Right hindlimb (tissue), 1 donor: ENCODE measurements around the gene RALY.

Experiments
- DNase-seq: peaks from one replicate; pipeline ENCODE4 v3.0.0-alpha.2; 2018

Gene RALY

DNA sequence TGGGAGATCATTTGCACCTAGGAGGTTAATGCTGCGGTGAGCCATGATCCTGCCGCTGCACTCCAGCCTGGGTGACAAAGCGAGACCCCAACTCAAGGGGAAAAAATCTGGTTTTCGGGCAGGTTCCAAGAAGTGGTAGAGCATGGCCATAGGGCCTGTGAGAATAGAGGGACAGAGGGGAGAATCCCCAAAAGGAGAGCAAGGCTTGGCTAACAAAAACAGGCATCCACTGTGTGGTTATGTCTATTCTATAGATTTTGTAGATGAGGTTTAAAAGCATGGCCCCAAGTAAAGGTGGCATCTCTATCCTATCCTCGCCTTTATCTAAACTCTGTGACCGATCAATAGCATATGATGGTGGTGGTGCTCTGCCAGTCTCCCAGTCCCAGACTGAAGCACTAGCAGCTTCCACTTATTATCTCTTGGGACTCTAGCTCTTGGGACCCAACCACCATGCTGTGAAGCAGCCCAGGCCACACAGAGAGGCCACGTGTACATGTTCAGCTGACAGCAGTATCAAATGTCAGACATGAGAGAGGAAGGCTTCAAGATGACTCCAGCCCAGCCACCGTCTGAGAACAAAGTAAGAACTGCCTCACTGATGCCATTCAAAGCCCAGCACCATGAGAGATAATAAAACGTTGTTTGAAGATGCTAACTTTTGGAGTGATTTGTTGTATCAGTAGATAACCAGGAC is 90.7 kb downstream of the RALY start:
- DNase-seq: no peak

DNA sequence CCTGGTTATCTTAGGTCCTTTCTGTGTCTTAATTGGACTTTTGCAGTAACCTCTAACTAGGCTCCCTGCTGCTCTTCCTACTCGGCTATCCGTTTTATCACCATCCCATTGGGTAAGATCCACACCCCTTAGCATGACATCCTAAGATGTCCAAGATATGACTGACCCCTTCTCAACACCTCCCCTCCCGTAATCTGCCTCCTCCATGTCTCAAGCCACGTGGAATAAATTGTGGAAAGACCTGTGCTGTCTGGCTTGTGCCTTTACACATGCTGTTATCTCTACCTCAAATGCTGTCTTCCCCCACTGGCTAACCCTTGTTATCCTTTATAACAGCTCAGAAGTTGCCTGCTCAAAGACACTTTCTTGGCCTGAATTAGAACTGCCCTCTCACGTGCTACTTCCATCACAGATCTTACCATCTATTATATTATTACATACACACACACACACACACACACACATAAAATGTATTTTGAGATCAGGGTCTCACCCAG is 91.9 kb downstream of the RALY start:
- no peak for DNase-seq

DNA sequence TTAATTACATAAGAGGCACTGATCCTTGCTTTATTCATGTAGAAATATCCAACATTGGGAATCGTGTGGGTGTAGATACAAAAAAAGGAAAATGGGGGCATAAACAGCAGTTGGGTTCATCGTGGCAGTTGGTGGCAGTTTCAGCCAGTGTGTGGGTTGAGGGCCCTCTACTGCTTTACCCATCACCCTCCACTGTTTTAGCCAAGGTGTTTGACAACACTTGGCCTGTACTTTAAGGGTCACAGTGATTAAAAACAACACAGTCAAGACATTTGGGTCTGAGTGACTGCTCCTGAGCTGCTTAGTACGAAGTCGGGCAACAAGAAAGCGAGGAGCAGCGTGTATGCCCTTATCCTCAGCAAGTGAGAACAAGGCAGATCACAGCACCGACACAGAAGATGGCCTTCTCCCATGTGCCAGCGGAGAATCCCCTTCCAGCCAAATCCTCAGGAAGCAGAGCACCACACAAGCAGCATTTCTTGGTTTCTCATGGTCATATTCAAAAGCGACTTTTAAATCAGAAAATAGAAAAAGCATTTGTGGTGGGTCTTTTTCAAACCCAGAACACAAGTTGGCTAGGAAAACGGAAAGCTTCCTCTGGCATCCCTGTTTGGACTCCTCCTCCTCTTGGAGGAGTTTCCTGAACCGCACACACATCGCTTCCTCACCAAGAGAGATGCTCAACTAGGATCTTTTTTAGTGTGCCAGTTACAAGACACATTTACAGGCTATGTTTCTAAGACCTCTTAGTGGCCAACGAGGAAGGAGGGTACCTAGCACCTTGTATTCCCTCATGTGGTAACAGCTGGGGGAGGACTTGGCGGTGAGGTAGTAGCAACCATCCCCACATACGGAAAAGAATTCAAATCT is 94.8 kb downstream of the RALY start:
- DNase-seq: no peak

DNA sequence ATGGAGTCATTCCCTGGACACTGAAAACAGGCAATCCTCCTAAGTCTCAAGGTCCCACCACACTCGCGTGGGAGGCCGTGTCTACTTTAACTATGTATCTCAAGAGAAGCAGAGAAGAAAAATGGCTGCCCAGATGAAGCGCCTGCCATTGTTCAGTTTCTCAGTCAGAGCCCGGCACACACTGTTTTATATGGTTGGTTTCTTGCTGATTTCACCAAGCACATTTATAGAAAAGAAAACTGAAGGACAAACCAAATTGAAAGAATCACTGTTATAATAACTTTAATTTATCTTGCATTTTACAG is 95.4 kb downstream of the RALY start:
- DNase-seq: no peak

DNA sequence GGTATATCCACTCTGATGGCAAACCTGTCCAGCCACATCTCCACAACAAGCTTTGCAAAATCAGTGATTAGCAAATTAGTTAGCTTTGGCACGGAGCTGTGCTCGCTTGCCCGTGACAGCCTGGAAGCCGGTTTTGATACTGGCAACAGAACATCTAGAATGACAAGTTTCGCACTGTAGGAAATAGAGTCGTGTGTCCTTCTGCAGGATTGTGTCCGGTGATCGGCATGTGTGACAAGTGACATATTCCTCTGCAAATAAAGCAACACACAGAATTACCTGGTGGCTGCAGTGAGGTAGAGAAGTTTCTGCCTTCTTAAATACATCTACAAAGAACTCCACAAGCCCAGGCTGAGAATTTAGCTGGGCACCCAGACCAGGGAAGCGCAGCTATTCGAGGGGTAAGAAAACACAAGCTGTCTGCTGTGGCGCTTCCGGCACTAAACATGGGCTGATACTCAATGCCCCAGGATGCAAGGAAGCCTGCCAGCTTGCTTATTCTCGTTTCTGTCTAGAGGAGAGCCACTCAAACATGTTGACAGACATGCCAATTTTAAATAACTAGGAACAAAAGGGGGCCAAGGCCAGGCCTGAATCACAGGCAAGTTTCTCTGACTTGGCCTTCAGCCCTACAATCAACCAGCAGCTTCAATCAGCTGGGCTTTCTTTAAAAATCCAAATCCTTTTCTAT is 96.1 kb downstream of the RALY start:
- DNase-seq: no peak

DNA sequence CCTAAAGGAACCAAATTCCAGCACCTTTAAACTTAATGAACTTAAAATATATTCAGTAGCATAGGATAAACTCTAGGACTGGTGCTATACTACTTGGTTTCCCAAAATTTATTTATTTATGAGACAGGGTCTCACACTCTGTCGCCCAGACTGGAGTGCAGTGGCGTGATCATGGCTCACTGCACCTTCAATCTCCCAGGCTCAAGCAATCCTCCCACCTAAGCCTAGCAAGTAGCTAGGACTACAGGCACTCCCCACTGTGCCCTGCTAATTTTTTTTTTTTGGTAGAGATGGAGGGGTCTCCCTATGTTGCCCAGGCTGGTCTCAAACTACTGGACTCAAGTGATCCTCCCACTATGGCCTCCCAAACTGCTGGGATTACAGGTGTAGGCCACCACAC is 96.9 kb downstream of the RALY start:
- DNase-seq: no peak

DNA sequence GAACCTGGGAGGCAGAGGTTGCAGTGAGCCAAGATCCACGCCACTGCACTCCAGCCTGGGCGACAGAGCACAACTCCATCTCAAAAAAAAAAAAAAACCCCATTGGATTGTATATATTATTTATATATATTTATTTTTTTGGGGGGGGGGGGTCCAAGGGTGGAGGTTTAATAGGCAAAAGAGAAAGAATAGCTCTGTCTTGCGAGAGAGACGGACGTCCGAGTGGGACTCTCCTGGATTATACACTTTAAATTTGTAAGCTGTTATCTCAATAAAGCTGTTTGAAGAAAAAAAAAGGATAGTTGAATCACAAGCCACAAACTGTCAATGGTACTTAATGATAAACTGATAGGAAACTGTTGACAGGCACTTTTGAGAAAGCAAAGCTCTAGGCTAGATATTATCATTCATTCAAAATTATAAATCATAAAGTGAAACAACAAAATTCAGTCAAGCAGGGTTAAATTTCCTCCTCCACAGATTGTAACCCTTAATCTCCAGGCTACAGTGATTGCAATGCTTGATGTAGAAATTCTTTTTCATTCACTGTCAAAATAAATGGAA is 98.0 kb downstream of the RALY start:
- DNase-seq: no peak

DNA sequence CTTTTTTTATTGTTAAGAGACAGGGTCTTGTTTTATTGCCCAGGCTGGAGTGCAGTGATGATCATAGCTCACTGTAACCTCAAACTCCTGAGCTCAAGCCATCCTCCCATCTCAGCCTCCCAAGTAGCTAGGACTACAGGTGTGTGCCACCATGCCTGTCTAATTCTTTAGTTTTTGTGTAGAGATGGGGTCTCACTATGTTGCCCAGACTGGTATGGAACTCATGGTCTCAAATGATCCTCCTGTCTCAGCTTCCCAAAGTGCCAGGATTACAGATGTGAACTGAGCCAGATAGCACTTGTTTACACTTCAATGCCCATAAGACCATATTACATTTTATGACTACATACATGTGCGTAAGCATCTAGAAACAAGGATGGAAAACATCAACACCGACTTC is 100.2 kb downstream of the RALY start:
- no peak for DNase-seq

DNA sequence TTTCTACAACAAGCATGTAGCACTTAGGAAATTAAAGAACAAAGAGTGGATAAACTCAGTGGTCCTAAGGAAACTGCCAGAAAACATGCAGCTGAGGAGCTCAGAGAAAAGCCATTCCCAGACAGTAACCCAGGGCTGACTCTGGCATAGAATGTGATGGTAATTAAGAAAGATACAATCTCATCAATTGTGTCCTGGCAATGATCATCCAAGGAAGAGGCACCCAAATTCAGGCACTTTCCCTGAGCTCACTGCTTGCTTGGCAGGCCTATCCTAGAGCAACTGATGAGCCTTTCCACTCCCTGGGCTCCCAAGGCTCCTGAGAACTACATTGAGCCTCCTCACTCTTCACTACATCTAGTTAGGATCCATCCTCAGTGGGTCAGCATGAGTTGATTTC is 102.1 kb downstream of the RALY start:
- DNase-seq: no peak

DNA sequence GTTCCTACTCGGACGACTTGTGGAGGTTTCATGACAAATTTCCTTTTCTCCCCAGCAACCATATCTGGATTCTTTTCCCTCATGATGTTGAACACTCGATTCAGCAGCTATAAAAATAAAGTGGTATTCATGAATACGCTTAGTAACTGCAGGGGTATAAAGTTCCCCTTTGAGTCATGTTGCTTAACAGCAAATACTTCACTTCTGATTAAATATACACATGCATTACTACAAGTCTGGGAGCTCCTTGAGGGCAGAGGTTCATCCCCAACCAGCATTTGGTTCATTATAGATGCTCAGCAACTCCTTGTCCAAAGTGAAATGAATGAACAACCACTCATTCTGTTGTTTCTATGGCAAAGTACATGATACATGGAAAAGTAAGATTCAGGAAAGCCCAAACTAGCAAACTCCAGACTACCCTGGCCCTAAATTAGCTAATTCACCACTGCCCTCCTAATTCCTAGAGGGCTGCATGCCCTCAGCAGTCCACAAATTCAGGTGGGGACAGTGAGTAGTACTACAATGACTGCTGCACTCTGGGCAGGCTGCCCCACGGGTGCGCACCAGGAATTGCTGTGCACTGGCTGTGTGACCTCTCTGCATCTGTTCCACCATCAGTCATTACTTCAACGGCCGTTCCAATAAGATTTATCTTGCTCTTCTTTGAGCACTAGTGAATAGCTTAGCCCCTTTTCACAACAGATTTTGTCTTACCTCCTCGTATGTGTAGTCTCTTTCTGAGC is 103.2 kb downstream of the RALY start:
- no peak for DNase-seq

DNA sequence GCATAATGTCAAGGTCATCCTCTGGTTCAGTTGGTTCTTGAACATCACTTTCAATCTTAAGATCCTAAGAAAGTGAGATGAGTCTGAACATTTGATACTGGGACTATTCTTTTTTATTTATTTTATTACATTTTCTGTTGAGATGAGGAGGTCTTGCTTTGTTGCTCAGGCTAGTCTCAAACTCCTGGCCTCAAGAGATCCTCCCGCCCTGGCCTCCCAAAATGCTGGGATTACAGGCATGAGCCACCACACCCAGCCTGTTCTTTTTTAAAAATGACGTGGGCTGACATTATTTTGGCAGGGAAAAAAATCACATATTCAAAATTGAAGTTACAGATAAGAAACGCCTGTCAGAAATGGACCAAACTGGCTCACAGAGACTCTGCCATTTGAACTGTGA is 104.9 kb downstream of the RALY start:
- DNase-seq: no peak

DNA sequence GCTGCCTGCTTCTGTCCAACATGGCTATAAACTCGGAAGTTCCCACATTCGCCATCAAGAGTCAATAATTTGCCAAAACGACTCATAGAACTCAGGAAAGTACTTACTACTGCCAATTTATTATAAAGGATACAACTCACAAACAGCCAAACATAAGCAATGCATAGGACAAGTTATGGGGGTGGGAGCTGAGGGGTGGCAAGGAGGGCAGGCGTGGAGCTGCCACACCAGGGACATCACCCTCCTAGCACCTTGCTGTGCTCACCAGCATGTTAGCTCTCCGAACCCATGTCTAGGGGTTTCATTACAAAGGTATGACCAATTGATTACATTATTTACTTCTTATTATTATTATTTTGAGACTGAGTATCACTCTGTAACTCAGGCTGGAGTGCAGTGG is 106.0 kb downstream of the RALY start:
- no peak for DNase-seq

DNA sequence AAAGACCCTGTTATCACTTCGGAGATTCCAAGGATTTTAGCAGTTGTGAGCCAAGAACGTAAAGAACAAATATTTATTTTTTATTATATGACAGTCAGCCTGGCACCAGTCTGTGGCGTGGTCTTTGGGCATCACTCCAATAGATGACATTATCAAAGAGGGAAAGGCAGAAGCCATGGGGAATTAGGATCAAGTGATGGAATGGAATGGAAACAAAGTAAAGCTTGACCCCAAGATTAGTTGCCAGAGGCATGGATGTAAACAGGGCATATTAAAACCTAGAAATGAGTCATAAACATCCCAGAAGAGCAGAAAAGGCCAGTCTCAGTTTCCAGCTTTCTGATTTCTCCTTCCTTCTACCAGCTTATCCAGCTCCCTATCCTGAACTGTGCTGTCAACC is 106.9 kb downstream of the RALY start:
- DNase-seq: no peak

DNA sequence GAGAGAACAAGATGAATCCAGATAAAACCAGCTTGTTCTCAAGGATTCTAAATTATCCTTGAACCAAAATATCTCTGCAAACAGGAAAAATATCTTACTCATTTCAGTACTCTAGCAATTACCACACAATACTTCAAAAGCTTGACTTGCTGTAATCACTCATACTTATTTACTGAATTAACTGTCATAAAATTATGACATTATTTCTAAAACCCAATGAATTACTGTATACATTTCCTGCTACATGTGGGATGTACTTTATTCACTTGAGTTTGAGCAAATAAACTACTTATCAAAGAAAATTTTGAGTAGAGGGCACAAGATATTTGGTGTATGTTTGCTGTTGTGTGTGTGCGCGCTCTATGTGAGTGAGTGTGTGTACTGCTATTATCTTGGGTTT is 108.6 kb downstream of the RALY start:
- no peak for DNase-seq

DNA sequence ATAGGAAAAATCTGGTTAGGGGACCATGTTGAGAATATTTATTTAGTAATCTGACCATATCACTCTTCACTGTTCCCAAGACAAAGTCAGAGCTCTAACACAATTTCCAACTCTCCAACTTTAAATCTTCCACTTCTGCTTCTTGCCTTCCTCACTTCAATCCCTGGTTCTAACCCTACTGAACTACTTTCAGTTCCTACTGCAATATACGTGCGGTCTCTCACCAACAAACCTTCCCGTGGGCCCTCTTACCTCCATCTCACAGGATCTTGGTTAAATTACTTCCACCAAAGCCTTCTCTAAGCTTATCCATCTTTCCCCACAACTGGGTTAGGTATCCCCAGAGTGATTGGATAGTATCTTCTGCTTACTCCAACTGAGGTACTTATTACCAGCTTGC is 110.3 kb downstream of the RALY start:
- DNase-seq: no peak

DNA sequence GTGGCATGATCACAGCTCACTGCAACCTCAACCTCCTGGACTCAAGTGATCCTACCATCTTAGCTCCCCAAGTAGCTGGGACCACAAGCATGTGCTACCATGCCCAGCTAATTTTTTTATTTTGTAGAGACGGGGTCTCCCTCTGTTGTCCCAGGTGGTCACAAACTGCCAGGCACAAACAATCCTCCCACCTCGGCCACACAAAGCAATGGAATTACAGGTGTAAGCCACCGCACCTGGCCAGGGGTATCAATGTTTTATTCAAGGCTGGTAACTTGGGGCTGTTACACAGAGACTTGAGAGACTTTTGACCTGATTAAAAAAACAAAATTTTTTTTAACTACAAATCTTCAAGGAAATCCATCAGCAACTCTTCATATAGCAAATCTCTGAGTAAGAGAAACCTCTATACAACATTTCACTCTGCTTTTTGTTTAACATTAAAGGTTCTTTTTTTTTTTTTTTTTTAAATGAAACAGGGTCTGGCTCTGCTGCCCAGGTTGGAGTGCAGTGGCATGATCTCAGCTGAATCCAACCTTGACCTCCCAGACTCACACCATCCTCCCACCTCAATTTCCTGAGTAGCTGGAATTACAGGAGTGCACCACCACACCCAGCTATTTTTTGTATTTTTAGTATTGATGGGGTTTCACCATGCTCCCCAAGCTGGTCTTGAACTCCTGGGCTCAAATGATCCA is 112.4 kb downstream of the RALY start:
- DNase-seq: no peak

DNA sequence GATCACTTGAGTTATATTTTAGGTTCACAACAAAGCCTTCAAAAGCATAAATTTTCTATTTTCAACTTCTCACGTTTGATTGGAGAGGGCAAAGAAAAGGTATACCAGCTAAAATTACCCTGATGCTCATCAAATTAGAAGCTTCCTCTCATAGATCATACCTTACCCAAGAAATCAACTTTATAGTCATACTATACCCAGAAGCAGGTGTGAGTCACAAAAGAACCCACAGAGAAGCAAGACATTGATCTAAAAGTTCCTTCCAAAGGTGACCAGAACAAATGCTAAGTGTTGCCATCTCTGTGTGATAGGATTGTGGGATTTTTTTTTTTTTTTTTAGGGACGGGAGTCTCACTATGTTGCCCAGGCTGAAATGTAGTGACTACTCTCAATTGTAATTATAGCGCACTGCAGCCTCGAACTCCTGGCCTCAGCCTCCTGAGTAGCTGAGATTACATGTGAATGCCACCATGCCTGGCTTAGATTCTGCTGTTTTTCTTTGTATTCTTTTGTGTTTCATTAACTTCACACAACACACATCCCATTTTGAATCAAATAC is 115.0 kb downstream of the RALY start:
- no peak for DNase-seq

DNA sequence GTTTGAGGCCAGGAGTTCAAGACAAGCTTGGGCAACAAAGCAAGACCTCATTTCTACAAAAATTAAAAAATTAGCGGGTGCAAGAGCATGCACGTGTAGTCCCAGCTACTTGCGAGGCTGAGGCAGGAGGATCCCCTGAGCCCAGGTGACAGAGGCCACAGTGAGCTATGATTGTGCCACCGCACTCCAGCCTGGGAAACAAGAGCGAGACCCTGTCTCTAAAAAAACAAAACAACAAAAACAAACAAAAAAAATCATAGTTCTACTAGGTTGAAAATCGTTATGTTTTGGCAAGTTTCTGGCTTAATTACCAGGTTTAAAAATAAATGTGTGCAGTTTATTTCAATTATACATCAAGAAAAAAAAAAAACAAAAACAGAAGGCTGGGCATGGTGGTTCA is 115.7 kb downstream of the RALY start:
- no peak for DNase-seq

DNA sequence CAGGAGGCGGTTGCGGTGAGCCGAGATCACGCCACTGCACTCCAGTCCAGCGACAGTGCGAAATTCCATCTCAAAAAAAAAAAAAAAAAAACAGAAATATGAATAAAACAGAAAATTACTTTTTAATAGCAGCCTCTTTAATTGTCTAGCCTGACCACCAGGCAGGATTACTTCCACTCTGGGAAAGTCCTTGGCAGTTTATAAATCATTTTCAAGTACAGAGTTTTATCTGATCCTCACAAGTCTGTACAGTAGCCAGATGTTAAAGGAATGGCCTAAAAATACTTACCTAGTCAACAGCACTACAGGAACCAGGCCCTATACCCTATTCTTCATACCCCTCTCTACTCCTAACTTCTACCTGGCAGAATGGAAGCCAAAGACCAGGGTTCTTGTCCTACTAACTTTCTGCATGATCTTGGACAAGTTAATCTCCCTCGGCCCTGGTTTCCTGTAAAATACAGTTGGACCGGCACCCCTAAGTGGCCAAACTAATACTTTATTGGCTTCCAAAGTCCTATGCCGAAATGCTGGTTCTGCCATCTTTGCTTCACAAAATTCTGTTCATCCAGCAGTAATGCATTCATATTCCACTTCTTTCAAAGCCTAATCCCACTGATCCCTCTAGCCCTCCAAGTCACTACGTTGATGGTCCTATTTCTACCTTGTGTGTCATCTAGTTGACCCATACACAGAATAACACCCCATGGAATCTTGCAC is 116.5 kb downstream of the RALY start:
- no peak for DNase-seq

DNA sequence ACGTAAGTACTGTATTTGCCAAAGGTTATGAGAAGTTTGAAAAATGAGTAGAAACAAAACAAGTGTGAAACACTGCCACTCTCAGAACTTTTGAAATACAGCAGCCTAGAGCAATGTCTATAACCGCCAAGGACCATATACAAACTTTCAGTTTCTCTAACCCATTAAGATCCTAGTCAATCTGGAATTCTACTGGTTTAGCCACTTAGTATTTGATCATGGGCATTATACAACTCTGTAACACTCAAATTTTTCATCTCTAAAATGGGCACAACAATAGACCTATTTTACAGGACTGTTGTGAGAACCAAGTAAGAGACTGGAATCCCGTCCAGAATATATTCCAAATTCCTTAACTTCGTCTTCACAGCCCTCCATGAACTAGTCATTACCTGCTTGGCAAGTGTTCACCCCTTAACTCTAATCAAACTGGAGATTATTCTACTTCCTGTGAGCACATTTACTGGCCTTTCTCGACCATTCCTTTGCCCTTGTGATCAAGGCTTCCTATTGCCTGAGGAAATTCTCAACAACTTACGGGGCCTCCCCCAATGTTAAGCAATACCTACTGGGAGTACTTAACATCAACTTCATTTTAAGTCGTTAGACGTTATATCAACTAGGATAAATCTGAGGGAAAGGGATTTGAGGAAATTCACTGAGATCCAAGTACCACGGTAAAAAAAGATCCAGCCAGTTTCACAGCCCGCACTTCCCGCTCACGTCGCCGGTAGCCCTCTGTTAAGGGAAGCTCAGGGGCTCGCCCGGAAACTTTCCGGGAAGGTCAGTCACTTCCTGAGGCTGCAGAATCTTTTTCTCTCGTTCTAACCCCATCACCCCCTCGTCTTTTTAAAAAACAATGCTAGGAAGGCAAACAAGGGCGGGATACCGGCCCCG is 117.3 kb downstream of the RALY start:
- peak; percentile 49 for DNase-seq
